ENCODE results near the gene RAB33B.
A peak's percentile ranks its signal among the peaks of the same experiment; 100 is the strongest.
"Not testable (repeated sequence)": the region's sequence is repeated elsewhere in the genome, so short reads cannot be mapped to it uniquely, and the experiment has no call there.

RAB33B gene

GRCh38 chr4:139454111-139455045 lies at the start of gene RAB33B:
Gene RAB33B (plus strand): TSS chr4:139454121. CDS start chr4:139454196, 75 bp downstream.
- peak; percentile 6 for DNase-seq

- no peak for DNase-seq
Measured at GRCh38 chr4:139410312-139410711, 43.6 kb upstream of the RAB33B start.

DNA sequence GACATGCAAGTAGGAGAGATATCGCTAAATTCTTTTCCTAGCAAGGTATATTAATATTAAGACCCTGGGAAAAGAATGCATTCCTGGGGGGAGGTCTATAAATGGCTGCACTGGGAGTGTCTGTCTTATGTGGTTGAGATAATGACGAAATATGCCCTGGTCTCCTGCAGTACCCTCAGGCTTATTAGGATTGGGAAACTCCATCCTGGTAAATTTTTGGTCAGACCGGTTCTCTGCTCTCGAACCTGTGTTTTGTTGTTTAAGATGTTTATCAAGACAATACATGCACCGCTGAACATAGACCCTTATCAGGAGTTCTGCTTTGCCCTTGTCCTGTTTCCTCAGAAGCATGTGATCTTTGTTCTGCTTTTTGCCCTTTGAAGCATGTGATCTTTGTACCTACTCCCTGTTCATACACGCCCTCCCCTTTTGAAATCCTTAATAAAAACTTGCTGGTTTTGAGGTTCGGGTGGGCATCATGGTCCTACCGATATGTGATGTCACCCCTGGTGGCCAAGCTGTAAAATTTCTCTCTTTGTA lies 39.2 kb upstream of the RAB33B start:
- DNase-seq: not testable (repeated sequence)

GRCh38 chr4:139416073-139416673 lies 37.7 kb upstream of the RAB33B start:
- DNase-seq: no peak

- peak; percentile 42 for DNase-seq
Measured at GRCh38 chr4:139419388-139419914, 34.5 kb upstream of the RAB33B start.

DNA sequence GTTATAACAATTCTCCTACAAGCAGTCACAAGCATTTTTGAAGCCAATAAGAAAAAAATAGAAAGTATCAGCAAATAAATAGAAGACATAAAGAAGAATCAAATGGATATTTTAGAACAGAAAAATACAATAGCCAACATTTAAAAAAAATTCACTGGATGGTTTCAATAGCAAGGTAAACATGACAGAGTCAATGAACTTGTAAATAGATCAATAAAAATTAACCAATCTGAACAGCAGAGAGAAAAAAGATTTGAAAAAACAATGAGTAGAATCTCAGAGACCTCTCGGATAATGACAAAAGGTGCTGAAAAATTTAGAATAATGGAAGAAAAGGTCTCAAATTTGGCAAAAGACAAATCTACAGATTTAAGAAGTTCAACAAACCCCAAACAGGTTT lies 33.3 kb upstream of the RAB33B start:
- DNase-seq: no peak

DNA sequence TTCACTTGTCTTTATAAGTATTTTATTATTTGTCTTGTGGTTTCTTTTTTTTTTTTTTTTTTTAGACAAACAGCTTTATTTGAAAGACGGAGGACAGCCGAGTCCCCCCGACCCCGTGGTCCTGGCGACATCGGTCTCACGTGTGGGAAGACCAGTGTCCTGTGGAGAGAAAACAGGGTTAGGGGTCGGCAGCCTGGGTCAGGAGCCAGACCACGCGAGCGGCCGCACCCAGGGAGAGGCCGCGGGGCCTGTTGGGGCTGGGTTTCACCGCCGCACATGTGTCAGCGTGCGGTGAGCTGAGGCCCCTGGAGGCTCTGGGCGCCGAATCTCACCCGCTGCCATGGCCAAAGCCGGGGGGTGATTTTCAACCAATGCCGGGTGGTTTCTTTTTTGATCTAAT lies 17.8 kb upstream of the RAB33B start:
- DNase-seq: no peak

DNA sequence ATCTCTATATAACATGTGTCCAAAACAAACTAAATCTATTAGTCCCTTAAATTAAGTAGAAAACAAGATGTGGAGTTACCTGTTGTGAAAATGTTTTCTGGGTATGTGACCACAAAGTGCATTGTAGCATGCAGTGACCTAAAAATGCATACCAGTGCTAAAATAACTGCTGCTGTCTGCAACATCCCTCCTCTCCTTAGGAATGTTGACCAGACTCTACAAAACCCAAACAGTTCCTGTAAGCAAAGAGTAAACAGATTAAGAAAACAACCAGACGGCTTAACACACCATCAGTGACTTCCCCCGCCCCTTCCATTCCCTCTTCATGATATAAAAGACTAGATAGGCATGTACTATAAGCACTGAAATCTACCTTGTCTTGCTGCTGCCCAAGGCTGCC lies 15.8 kb upstream of the RAB33B start:
- DNase-seq: no peak

- DNase-seq: no peak
Measured at GRCh38 chr4:139441029-139441428, 12.9 kb upstream of the RAB33B start.

- no peak for DNase-seq
Measured at GRCh38 chr4:139443661-139444060, 10.3 kb upstream of the RAB33B start.

DNA sequence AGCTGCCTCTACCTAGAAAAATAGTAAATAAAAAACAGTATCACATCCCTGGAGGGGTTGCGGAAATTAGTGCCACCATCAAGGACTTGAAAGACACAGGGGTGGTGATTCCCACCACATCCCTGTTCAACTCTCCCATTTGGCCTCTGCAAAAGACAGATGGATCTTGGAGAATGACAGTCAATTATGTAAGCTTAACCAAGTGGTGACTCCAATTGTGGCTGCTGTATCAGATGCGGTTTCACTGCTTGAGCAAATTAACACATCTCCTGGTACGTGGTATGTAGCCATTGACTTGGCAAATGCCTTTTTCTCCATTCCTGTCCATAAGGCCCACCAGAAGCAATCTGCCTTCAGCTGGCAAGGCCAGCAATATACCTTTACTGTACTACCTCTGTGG lies 9.0 kb upstream of the RAB33B start:
- DNase-seq: not testable (repeated sequence)

GRCh38 chr4:139447078-139447477 lies 6.8 kb upstream of the RAB33B start:
- not testable (repeated sequence) for DNase-seq

- no peak for DNase-seq
Measured at GRCh38 chr4:139450586-139450985, 3.3 kb upstream of the RAB33B start.

DNA sequence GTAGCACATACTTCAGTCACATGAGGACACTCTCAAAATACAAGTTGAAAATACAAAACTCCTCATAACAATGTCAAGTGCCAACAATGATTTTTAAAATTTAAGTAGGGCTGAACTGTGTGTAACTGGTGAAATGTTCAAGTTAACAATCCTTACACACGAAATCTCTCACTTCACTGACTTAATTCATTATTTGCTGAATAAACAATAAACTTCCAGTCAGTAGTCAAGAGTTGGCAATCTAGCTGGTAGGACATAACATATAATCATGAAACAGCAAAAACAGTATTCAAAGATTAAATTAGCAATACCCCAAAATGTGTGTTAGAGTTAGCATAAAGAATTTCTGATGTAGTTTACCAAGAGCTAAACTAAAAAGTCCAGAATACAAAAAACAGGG lies 1.9 kb upstream of the RAB33B start:
- DNase-seq: no peak

DNA sequence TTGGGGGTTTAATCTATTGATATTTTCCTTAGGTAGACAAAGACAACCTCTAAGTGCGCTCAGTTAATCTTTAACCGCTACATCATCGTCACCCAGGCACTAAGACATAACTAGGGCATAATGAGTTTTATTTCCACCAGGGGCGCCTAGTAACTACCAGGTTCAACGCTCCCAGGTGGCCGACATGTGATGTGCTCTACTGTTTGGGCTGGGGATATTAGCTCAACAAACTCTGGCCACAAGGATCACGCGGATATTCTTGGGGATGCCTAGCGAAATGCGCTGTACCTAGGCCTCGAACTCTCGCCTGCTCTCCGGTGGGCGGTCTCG lies 915 bp upstream of the RAB33B start:
- peak; percentile 23 for DNase-seq

DNA sequence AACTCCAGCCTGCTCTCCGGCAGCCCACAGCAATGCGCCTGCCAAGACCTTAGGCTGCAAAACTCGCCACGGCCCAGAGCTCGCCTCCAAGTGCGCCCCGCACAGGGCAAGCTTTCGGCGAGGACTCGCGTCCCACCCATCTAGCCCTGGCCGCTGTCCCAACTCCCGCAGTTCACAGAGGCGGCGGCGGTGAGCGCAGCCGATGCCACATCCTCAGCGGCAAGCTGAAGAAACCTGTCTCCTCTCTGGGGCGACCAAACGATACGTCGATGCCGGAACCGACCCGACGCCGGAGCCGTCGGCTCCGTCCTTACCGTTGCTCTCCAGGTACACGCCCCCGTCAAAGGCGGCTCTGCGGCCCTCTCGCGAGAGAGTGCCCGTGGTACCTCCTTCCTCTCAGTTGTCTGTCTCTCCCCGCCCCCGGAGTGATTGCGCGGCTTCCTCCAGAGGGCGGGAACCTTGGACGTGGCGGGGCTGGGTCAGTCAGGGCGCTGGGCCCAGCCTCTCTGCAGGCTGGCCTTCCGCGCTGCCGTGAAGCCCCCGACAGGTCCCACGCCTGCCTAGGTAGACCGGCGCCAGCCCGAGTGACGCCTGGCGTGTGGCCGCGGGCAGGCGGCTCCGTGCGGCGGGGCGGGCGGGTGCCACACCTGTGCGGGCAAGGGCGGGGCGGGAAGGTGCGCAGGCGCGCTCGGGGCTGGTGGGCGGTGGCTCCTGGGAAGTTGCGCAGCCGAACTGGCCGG lies 380 bp upstream of the RAB33B start:
- DNase-seq: peak; percentile 82

- DNase-seq: no peak
Measured at GRCh38 chr4:139455126-139455538, 1.2 kb downstream of the RAB33B start.

- DNase-seq: no peak
Measured at GRCh38 chr4:139457318-139457717, 3.4 kb downstream of the RAB33B start.

GRCh38 chr4:139458543-139458942 lies 4.6 kb downstream of the RAB33B start:
- no peak for DNase-seq

GRCh38 chr4:139458999-139459398 lies 5.1 kb downstream of the RAB33B start:
- DNase-seq: no peak

DNA sequence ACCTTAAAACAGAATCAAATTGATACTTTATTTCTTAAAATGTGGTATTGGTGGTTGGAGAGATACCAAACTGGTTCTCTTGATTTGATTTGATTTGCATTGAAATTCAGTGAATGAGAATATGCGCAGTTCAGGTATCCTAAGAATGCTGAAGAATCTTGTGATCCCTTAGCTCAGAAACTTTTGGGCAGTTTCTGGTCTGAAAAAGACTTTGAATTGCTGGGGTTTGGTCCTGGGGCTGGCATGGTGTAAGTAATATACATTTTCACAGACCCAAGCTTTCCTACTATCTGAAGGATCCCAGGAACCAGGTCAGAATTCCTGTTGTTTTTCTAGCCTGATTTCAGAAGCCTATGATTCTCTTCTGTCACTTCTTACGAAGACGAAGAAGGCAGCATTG lies 6.6 kb downstream of the RAB33B start:
- no peak for DNase-seq

DNA sequence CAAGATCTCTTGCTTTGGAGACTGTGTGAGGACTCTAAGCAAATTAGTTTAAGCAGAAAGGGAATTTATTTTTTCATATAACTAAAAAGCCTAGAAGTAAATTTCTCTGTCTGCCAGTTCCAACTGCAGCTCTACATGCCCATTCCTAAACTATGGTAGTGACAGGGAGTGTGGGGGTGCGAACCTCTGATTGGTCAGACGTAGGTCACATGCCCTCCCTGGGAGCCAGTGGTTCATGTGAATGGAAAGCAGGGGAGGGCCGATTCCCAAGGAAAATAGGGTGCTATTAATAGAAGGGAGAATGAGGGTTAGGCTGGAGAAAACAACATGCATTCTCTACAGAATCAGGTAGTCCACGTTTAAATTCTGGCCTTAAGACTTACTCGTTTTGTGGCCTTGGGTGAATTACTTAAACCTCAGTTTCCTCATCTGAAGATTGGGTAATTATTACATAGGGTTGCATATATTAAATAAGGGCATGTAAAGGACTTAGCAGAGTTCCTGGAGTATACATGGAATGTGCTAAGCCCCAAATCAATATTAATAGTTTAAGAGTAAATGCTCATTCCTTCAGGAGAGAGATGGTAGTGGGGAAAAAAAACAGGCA lies 7.2 kb downstream of the RAB33B start:
- no peak for DNase-seq

- not testable (repeated sequence) for DNase-seq
Measured at GRCh38 chr4:139464512-139464911, 10.6 kb downstream of the RAB33B start.
